GM19025 (cell line): ENCODE data around the gene NCOA7.
"Not testable (repeated sequence)": the region's sequence is repeated elsewhere in the genome, so short reads cannot be mapped to it uniquely, and the experiment has no call there.

Experiments used
- ATAC-seq: cut with Tn5 transposase; IDR thresholded peaks from one replicate; pipeline ENCODE4 v1.9.1; 2021; ENCODE audit warnings: mild to moderate bottlenecking, low read depth, moderate library complexity; ENCODE audit not compliant: unreplicated experiment

The NCOA7 gene

DNA sequence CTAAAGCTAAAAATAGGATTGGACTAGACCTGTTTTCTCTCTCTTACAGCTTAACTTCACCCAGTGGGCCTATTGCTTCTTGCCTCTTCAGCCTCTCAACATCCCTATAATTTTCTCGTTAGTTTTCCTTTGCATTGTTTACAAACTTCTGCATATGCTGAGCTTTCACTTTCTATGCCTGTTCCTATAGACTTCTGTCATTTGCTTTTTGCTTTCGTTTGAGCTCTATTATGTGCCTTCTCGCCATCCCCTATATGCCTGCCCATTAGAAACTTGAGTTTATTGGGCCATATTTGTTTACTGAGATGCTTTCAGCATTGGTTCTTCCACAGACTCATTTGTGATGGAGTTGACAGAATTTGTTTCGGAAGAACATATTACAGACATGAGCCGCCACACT, 40.9 kb downstream of the NCOA7 start:
- no peak for ATAC-seq

DNA sequence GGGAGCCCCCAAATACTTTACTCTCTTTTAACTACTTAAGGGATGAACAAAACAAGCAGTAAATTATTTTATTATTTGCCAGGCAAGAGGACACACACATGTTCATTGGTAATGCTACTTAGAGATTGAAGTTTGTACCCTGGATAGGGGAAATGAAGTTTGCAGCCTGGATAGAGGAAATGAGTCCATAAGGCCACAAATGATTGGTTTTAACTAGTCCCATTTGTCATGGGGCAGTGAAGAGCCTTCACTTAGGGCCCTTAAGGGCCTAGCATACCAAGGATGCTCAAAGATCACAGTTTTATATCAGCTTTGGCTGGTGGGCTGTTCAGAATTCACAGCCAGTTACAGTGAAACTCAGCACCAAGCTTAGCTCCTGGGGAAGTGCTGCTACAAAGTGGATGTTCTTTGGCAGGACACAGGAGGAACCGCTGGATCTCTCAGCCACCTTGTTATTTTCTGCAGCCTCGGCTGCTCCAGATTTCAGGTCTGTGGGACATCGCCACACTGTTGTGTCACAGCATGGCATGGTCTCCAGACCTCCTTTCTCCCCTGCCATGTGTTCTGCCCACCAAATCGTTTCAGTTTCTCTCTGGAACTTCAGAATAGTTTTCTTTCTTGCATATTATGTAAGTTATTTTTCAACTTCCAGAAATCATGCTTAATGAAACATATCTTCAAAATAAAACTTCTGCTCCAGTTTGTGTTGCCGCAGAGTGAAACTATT, 41.8 kb downstream of the NCOA7 start:
- ATAC-seq = peak; percentile 31

GRCh38 chr6:125834348-125834747, 43.6 kb downstream of the NCOA7 start:
- ATAC-seq = peak; percentile 87

DNA sequence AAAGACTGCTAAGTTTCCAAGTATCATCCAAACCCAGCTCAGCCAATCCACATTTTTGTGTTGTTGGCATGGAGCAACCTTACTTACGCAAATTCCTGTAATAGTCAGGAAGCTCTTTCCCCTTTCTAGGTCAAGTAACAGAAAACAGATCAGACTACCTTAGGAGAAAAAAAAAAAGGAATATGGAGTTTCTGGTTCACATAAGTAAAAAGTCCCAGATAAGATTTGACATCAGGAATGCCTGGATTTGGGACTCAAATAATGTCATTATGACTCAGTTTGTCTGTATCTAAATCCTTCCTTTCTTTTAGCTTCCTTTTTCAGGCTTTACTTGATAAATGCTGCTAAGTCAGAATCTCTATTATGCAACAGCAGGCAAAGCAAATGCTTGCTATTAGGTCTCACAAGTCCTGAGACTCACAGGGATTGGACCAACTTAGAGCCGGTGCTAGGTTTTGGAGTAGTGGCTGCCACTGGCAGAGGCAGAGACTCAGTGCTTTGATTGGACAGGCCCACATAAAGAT, 44.5 kb downstream of the NCOA7 start:
- no peak for ATAC-seq

DNA sequence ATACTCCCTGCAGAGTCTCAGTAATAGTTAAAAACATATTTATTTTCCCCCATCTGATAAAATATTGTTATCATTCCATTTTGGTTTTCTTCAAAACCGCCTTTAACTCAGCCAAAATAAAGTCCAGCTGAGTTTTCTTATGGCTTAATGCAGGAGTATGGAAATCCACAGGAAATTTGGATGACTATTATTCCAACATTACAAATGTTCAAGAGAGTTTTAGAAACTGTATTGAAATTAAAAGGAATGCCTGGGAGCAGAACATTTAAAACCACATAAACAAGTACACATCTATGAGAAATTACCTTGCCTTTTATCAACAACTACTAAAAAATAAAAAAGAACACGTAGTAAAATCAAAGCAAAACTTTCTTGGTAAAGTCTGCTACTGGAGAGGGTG, 45.7 kb downstream of the NCOA7 start:
- ATAC-seq = no peak

- no peak for ATAC-seq
Measured at GRCh38 chr6:125839471-125839870, 48.7 kb downstream of the NCOA7 start.

DNA sequence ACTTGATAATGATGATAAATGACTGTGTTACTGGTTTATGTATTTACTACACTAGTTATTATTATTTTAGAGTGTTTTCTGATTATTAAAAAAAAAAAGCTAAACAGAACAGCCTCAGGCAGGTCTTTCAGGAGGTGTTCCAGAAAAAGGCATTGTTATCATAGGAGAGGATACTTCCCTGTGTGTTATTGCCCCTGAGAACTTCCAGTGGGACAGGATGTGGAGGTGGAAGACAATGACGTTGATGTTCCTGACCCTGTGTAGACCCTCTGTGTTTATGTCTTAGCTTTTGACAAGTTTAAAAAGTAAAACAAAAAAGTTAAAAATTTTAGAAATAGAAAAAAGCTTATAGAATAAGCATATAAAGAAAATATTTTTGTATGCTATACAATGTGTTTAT, 49.1 kb downstream of the NCOA7 start:
- ATAC-seq = no peak

GRCh38 chr6:125841356-125842090, 50.8 kb downstream of the NCOA7 start:
- ATAC-seq = no peak

- no peak for ATAC-seq
Measured at GRCh38 chr6:125842091-125842626, 51.4 kb downstream of the NCOA7 start.

- no peak for ATAC-seq
Measured at GRCh38 chr6:125843593-125843992, 52.8 kb downstream of the NCOA7 start.

DNA sequence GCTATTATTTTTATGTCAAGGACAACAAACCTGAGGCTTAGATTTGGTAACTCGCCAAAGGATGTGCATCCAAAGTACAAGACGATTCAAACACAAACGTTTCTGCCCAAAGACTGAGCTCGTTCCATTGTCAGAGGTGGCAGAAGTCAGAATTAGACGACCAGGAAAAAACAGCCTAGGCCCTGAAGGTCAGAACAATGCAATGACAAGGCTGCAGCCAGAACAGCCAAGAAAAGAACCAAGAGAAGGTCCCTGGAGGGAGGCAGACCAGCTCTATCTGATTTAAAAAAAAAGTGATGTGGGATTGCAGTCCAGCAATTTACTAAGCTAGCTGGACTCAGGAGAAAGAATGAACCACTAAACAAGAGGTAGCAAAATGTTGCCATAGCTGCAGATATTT, 54.2 kb downstream of the NCOA7 start:
- ATAC-seq = no peak

- no peak for ATAC-seq
Measured at GRCh38 chr6:125846292-125847024, 55.7 kb downstream of the NCOA7 start.

DNA sequence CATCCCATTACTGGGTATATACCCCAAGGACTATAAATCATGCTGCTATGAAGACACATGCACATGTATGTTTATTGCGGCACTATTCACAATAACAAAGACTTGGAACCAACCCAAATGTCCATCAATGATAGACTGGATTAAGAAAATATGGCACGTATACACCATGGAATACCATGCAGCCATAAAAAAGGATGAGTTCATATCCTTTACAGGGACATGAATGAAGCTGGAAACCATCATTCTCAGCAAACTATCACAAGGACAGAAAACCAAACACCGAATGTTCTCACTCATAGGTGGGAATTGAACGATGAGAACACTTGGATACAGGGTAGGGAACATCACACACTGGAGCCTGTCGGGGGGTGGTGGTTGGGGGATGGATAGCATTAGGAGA, 57.5 kb downstream of the NCOA7 start:
- ATAC-seq = not testable (repeated sequence)

DNA sequence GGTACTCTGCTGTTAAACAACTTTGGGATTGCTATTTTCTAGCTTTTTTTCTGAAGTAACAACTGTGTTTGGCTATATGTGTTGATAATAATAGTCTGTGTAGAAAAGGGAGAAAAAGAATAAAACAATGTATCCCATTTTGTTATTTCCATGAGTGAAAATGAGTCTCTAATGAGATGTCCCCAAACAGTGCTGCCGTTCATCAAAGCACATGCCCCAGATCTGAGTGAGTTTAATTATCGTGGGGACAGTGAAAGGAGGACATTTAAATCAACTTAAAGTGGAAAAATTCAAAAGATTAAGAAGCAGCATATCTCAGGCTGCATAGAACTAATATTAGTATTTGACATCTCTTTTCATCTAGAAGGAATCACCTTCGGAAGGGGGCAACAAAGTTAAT, 59.6 kb downstream of the NCOA7 start:
- ATAC-seq = no peak

GRCh38 chr6:125852587-125852986, 61.8 kb downstream of the NCOA7 start:
- ATAC-seq = no peak

GRCh38 chr6:125853168-125853567, 62.4 kb downstream of the NCOA7 start:
- ATAC-seq = no peak

GRCh38 chr6:125853756-125854155, 63.0 kb downstream of the NCOA7 start:
- ATAC-seq = no peak

- no peak for ATAC-seq
Measured at GRCh38 chr6:125854355-125854754, 63.6 kb downstream of the NCOA7 start.

DNA sequence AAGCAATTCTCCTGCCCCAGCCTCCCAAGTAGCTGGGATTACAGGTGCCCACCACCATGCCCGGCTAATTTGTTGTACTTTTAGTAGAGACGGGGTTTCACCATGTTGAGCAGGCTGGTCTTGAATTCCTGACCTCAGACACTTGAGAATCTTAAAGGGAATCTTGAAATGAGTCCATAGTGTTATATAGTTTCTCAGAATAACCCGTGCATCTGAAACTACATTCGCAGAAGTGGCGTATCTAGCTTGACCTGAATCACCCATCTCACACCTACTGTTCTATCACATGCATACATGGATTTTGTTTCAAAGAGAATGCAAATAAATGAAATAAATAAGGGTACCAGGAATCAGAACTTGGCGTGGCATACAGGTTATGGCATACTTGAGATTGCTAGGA, 65.0 kb downstream of the NCOA7 start:
- ATAC-seq = no peak

- ATAC-seq = no peak
Measured at GRCh38 chr6:125857846-125858245, 67.1 kb downstream of the NCOA7 start.
